Naive thymus-derived CD4-positive, alpha-beta T cell (primary cell): Measurements from ENCODE around the gene PRDX4. TPM values are rescaled to one million over a fixed set of nuclear protein-coding genes. Genes with fewer than 3 reads are reported as not detected.

ENCODE experiments used
- ATAC-seq: fragments of 150-1000 bp; cut with Tn5 transposase; 2 replicates; pipeline ENCODE4 v1.10.0; 2021; ENCODE audit warnings: mild to moderate bottlenecking, moderate library complexity
- CTCF ChIA-PET: fragments of 350-600 bp; sonication (Branson Sonifier 250); formaldehyde crosslinking; loops from one replicate; lab custom pipeline; 2021; ENCODE audit warnings: antibody characterized with exemption; lab: Charles Lee
- POLR2A ChIA-PET: fragments of 350-600 bp; sonication (Branson Sonifier 250); formaldehyde crosslinking; loops from one replicate; lab custom pipeline; 2021; ENCODE audit warnings: antibody characterized with exemption, inconsistent platforms; lab: Charles Lee
- DNase-seq, 9 donors: peaks; one replicate each; pipeline versions ENCODE4 v3.0.0 to v3.0.0-alpha.2; 2020 to 2022; ENCODE audit warnings: mixed read lengths in 1 of 9
- H3K27ac ChIP-seq: one replicate; pipeline ENCODE4 v1.7.0; 2013; ENCODE audit warnings: mild to moderate bottlenecking, low read depth, low read length, moderate library complexity
- H3K27me3 ChIP-seq, 2 donors: one replicate each; pipeline ENCODE4 v1.7.0; 2013; ENCODE audit warnings: low read length in 2 of 2, mild to moderate bottlenecking in 2 of 2, moderate library complexity in 2 of 2; ENCODE audit not compliant: control insufficient read depth in 2 of 2, insufficient read depth in 2 of 2
- H3K36me3 ChIP-seq, 3 experiments: 1 replicate in 2 of 3; 2 replicates in 1 of 3; pipeline ENCODE4 v1.7.0; 2013; ENCODE audit warnings: low read length in 3 of 3, mild to moderate bottlenecking in 3 of 3, moderate library complexity in 1 of 3; ENCODE audit not compliant: insufficient read depth in 3 of 3, control insufficient read depth in 2 of 3
- H3K4me1 ChIP-seq, 2 donors: one replicate each; pipeline ENCODE4 v1.7.0; 2013; ENCODE audit warnings: low read length in 2 of 2, mild to moderate bottlenecking in 2 of 2, moderate library complexity in 1 of 2; ENCODE audit not compliant: control insufficient read depth in 2 of 2, insufficient read depth in 2 of 2
- H3K4me3 ChIP-seq: 2 replicates; pipeline ENCODE4 v1.7.0; 2013; ENCODE audit warnings: mild to moderate bottlenecking, low read length
- H3K9me3 ChIP-seq, 3 experiments: 1 replicate in 2 of 3; 2 replicates in 1 of 3; pipeline ENCODE4 v1.7.0; 2013; ENCODE audit warnings: low read length in 3 of 3; ENCODE audit not compliant: control insufficient read depth in 2 of 3
- H3K27ac Mint-ChIP-seq, 9 donors: one replicate each; pipeline ENCODE4 v1.8.0; 2020 to 2022; ENCODE audit warnings: mixed read lengths in 9 of 9, mild to moderate bottlenecking in 8 of 9, moderate library complexity in 5 of 9, inconsistent platforms in 2 of 9
- H3K27me3 Mint-ChIP-seq, 5 donors: one replicate each; pipeline ENCODE4 v1.8.0; 2021 to 2022; ENCODE audit warnings: mixed read lengths in 5 of 5, mild to moderate bottlenecking in 1 of 5
- H3K36me3 Mint-ChIP-seq, 5 donors: one replicate each; pipeline ENCODE4 v1.8.0; 2020 to 2022; ENCODE audit warnings: mixed read lengths in 5 of 5, mild to moderate bottlenecking in 3 of 5, inconsistent platforms in 1 of 5
- H3K4me1 Mint-ChIP-seq, 7 donors: one replicate each; pipeline ENCODE4 v1.8.0; 2020 to 2022; ENCODE audit warnings: mixed read lengths in 7 of 7, mild to moderate bottlenecking in 3 of 7, inconsistent platforms in 1 of 7
- H3K4me3 Mint-ChIP-seq, 10 donors: one replicate each; pipeline ENCODE4 v1.8.0; 2020 to 2022; ENCODE audit warnings: mild to moderate bottlenecking in 10 of 10, mixed read lengths in 10 of 10, moderate library complexity in 6 of 10, inconsistent platforms in 2 of 10
- H3K9me3 Mint-ChIP-seq, 11 donors: one replicate each; pipeline ENCODE4 v1.8.0; 2020 to 2022; ENCODE audit warnings: mixed read lengths in 11 of 11, mild to moderate bottlenecking in 4 of 11, inconsistent platforms in 1 of 11, moderate library complexity in 1 of 11
- intact Hi-C, 2 donors: fragments of 100-400 bp; cut with micrococcal nuclease; formaldehyde crosslinking; loops; one replicate each; pipeline ENCODE4 v1.15.1; 2023
- polyA plus RNA-seq, 2 donors: library from polyadenylated mRNA; unstranded; fragments of 300-500 nt; fragmentation: Illumina TruSeq; gene quantifications; one replicate each; pipeline ENCODE4 v1.2.3, GENCODE V29; 2021
- total RNA-seq, 6 experiments: library from RNA in 5 of 6; stranded (reverse) in 5 of 6; gene quantifications; 1 replicate in 5 of 6; 2 replicates in 1 of 6; pipeline ENCODE4 v1.2.3 and lab custom pipeline; 2021 to 2026

Gene PRDX4
- total RNA-seq, result 10 to 100 TPM in 4 of 5 experiments, 1 to 10 TPM in 1; 8.0 to 33.3 (median 12.1) TPM
- polyA plus RNA-seq, result 10 to 100 TPM; 42.5 to 43.9 TPM
- total RNA-seq (lab: John Stamatoyannopoulos, UW), result 3.6 reads per million, percentile 19 among the genes with 10 or more reads in this experiment

DNA sequence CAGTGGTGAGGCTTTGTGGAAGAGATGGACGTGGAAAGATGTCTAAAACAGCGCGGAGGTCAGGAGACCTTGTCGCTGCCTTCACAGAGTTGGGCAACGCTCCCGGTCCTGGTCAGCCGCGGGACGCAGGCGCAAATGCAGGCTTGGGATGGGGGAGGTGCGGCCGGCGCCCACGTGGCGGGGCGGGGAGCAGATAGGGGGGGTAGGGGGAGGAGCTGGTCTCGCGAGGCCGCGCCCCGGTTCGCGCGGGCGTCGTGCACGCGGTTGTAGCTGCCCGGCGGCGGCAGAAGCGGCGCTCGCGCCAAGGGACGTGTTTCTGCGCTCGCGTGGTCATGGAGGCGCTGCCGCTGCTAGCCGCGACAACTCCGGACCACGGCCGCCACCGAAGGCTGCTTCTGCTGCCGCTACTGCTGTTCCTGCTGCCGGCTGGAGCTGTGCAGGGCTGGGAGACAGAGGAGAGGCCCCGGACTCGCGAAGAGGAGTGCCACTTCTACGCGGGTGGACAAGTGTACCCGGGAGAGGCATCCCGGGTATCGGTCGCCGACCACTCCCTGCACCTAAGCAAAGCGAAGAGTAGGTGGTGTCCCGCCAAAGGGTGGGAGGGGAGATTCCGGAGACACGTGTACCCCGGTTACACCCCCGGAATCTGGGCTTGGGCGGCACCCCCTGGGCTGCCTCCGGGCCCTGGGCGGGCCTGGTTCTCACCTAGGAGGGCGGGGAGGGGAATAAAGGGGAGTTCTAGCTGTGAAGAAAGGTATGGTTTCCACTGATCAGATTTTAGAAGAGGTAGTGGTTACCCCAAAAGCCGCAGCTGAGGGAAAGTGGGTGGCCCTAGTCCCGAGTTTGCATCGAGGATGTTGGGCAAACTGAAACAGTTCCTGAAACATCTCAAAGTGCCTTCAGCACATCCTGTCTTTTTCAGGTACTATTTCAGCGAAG is at the start of gene PRDX4:
PRDX4 (plus strand) TSS at position 255 of the 939 bp plus-strand sequence; CDS start at position 333, 78 bp downstream.
- H3K9me3 ChIP-seq, result no peaks in the 10 kb centered on the region
- Mint-ChIP-seq H3K4me3 (peak within 1 kb of the TSS; percentile 80 to 94 (median 92)), H3K27me3 (no peaks in the 10 kb centered on the region), H3K27ac (peak within 1 kb of the TSS; percentile 71 to 97 (median 89)), H3K4me1 (peaks cover 6 to 29% (median 23%) of the 10 kb centered on the region in 7 donors), H3K36me3 (peaks cover 0 to 6% (median 0%) of the 10 kb centered on the region in 5 donors), H3K9me3 (no peaks in the 10 kb centered on the region)
- ChIA-PET CTCF (no interaction called here), POLR2A (interaction anchor here (0.6 to 1.4 kb wide), 6 partner anchors 9 to 289 kb away, joined by 3 to 4 read pairs (median 3); partner anchors contain the start of gene SAT1)
- H3K36me3 ChIP-seq, result no peaks in the 10 kb centered on the region
- H3K4me1 ChIP-seq, result peaks cover 10 to 12% of the 10 kb centered on the region in 2 donors
- peak; percentile 96 for ATAC-seq
- peak within 1 kb of the TSS; percentile 73 for H3K4me3 ChIP-seq
- H3K27ac ChIP-seq, result peak within 1 kb of the TSS; percentile 85
- intact Hi-C loops, result loop anchor here (1.0 to 10.0 kb wide), 12 partner anchors 75 to 1025 kb away; partner anchors contain the start of genes CXorf58 (in 2 of the 2), EIF2S3 (in 2 of the 2), ACOT9 (in 1 of the 2) and APOO (in 1 of the 2)
- DNase-seq, result peak; percentile 42 to 79 (median 57)
- H3K27me3 ChIP-seq, result no peaks in the 10 kb centered on the region

GRCh38 chrX:23621621-23622265 is 45.5 kb upstream of the PRDX4 start:
- no peak overlapping the region for H3K4me3 ChIP-seq
- ChIA-PET POLR2A (no interaction called here), CTCF (no interaction called here)
- Mint-ChIP-seq H3K9me3 (peaks cover 0 to 3% (median 0%) of the 10 kb centered on the region in 11 donors), H3K27me3 (peaks cover 0 to 4% (median 0%) of the 10 kb centered on the region in 5 donors), H3K4me3 (no peak overlapping the region), H3K36me3 (no peaks in the 10 kb centered on the region), H3K4me1 (no peaks in the 10 kb centered on the region), H3K27ac (no peak overlapping the region)
- no peak for ATAC-seq
- H3K27ac ChIP-seq, result no peak overlapping the region
- H3K9me3 ChIP-seq, result no peaks in the 10 kb centered on the region
- no peaks in the 10 kb centered on the region for H3K36me3 ChIP-seq
- H3K27me3 ChIP-seq, result no peaks in the 10 kb centered on the region
- no peak for DNase-seq
- no peaks in the 10 kb centered on the region for H3K4me1 ChIP-seq
- intact Hi-C loops, result no loop called here

- Mint-ChIP-seq H3K4me1 (no peaks in the 10 kb centered on the region), H3K27me3 (peaks cover 0 to 5% (median 0%) of the 10 kb centered on the region in 5 donors), H3K4me3 (no peak overlapping the region), H3K27ac (no peak overlapping the region), H3K9me3 (peaks cover 0 to 3% (median 0%) of the 10 kb centered on the region in 11 donors), H3K36me3 (no peaks in the 10 kb centered on the region)
- ATAC-seq, result no peak
- no peaks in the 10 kb centered on the region for H3K4me1 ChIP-seq
- POLR2A ChIA-PET, result no interaction called here
- H3K27ac ChIP-seq, result no peak overlapping the region
- intact Hi-C loops, result no loop called here
- DNase-seq, result no peak
- no peaks in the 10 kb centered on the region for H3K36me3 ChIP-seq
- no peak overlapping the region for H3K4me3 ChIP-seq
- H3K9me3 ChIP-seq, result no peaks in the 10 kb centered on the region
- CTCF ChIA-PET, result no interaction called here
- H3K27me3 ChIP-seq, result no peaks in the 10 kb centered on the region
These were observed 43.5 kb upstream of the PRDX4 start for GRCh38 chrX:23623797-23624196.

DNA sequence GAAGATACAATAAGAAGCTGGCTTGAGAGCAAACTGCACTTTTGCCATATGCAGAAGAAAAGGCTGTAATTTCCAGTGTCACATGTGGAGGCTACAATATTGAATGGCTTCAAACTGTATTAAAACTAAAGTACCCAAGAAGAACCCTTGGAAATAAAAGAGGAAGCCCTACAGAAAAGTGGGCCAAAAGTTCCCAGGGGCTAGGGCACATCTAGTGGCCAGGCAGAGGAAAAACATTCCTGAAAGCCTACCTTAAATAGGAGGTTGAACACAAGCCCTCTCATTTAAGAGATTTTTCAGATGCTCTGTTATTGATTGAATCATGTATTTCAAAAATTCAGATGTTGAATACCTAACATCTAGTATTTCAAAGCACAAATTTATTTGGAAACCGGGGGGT is 40.6 kb upstream of the PRDX4 start:
- Histone ChIP-seq H3K27ac (no peak overlapping the region), H3K27me3 (no peaks in the 10 kb centered on the region), H3K9me3 (no peaks in the 10 kb centered on the region), H3K4me3 (no peak overlapping the region), H3K4me1 (no peaks in the 10 kb centered on the region), H3K36me3 (no peaks in the 10 kb centered on the region)
- intact Hi-C loops, result no loop called here
- Mint-ChIP-seq H3K27ac (no peak overlapping the region), H3K4me3 (no peak overlapping the region), H3K27me3 (peaks cover 0 to 7% (median 0%) of the 10 kb centered on the region in 5 donors), H3K4me1 (no peaks in the 10 kb centered on the region), H3K9me3 (peaks cover 0 to 3% (median 0%) of the 10 kb centered on the region in 11 donors), H3K36me3 (no peaks in the 10 kb centered on the region)
- ATAC-seq (no peak), DNase-seq (no peak)
- ChIA-PET POLR2A (no interaction called here), CTCF (no interaction called here)

GRCh38 chrX:23628131-23628530 is 39.2 kb upstream of the PRDX4 start:
- Mint-ChIP-seq H3K27ac (no peak overlapping the region), H3K9me3 (peaks cover 0 to 3% (median 0%) of the 10 kb centered on the region in 11 donors), H3K27me3 (peaks cover 0 to 7% (median 0%) of the 10 kb centered on the region in 5 donors), H3K4me3 (no peak overlapping the region), H3K36me3 (no peaks in the 10 kb centered on the region), H3K4me1 (no peaks in the 10 kb centered on the region)
- H3K36me3 ChIP-seq, result no peaks in the 10 kb centered on the region
- H3K27me3 ChIP-seq, result no peaks in the 10 kb centered on the region
- no peak overlapping the region for H3K4me3 ChIP-seq
- no peaks in the 10 kb centered on the region for H3K9me3 ChIP-seq
- no peak for ATAC-seq
- DNase-seq, result no peak
- POLR2A ChIA-PET, result no interaction called here
- H3K4me1 ChIP-seq, result no peaks in the 10 kb centered on the region
- intact Hi-C loops, result no loop called here
- no peak overlapping the region for H3K27ac ChIP-seq
- CTCF ChIA-PET, result no interaction called here

DNA sequence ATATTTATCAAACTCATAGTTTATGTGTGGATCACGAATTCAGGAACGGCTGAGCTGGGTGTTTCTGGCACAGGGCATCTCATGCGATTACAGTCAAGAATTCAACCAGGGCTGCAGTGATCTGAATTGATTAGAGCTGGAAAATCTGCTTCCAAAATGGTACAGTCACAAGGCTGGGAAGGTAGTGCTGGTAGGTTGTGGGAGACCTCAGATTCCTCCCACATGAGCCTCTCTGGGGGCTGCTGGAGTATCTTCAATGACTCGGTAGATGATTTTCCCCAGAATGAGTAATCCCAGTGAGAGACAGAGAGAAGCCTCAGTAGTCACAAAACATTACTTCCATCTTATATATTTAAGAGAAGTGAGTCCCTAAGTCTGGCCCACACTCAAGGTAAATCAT is 36.2 kb upstream of the PRDX4 start:
- ChIA-PET CTCF (no interaction called here), POLR2A (no interaction called here)
- Histone ChIP-seq H3K27me3 (no peaks in the 10 kb centered on the region), H3K27ac (no peak overlapping the region), H3K4me1 (no peaks in the 10 kb centered on the region), H3K9me3 (no peaks in the 10 kb centered on the region), H3K4me3 (no peak overlapping the region), H3K36me3 (no peaks in the 10 kb centered on the region)
- DNase-seq, result no peak
- no peaks in the 10 kb centered on the region for H3K36me3 Mint-ChIP-seq
- H3K27ac Mint-ChIP-seq, result no peak overlapping the region
- no peak for ATAC-seq
- H3K4me1 Mint-ChIP-seq, result no peaks in the 10 kb centered on the region
- no peaks in the 10 kb centered on the region for H3K9me3 Mint-ChIP-seq
- intact Hi-C loops, result no loop called here
- no peak overlapping the region for H3K4me3 Mint-ChIP-seq
- H3K27me3 Mint-ChIP-seq, result peaks cover 0 to 10% (median 0%) of the 10 kb centered on the region in 5 donors
